ENCODE measurements around the gene RING1. TPM values are rescaled to one million over a fixed set of nuclear protein-coding genes. Genes with fewer than 3 reads are reported as not detected.

The RING1 gene
- total and polyA plus RNA-seq, 2 experiments from 2014 or later = 6.4 to 16.0 TPM

- Histone ChIP-seq H3F3A (replicated peaks; ENCODE audit: low read depth) (no peaks in the 10 kb centered on the region), H3K9me2 (ENCODE audit: insufficient read depth) (no peaks in the 10 kb centered on the region), H4K20me1 (replicated peaks; ENCODE audit: insufficient read depth) (no peaks in the 10 kb centered on the region), H3K4me2 (no peak overlapping the region), H3K4me3 (no peak overlapping the region), H3K4me1 (ENCODE audit: insufficient read depth) (no peaks in the 10 kb centered on the region; the same call in 1 of the 2 replicates), H2AFZ (no peak overlapping the region), H3K79me2 (replicated peaks; ENCODE audit: insufficient read depth) (no peaks in the 10 kb centered on the region), H3K27ac (ENCODE audit: low read depth) (no peak overlapping the region), H3K27me3 (ENCODE audit: insufficient read depth) (no peaks in the 10 kb centered on the region), H3K36me3 (ENCODE audit: insufficient read depth) (peaks cover 6% of the 10 kb centered on the region)
- Mint-ChIP-seq H3K27ac (no peak overlapping the region), H3K27me3 (ENCODE audit: insufficient read depth, low read depth, poor library complexity) (no peaks in the 10 kb centered on the region), H3K36me3 (ENCODE audit: low read depth) (peaks cover 49% of the 10 kb centered on the region), H3K9me3 (no peaks in the 10 kb centered on the region; the same call in 2 of the 3 replicates), H3K4me1 (no peaks in the 10 kb centered on the region), H3K4me3 (no peak overlapping the region)
- no peak for ATAC-seq
- TF ChIP-seq JUNB (IDR thresholded peaks at IDR 0.05; ENCODE audit: unreplicated experiment) (no peak), POLR2AphosphoS5 (IDR thresholded peaks at IDR 0.05; ENCODE audit: low read depth) (no peak)
- TF ChIP-seq, protein P1, sequence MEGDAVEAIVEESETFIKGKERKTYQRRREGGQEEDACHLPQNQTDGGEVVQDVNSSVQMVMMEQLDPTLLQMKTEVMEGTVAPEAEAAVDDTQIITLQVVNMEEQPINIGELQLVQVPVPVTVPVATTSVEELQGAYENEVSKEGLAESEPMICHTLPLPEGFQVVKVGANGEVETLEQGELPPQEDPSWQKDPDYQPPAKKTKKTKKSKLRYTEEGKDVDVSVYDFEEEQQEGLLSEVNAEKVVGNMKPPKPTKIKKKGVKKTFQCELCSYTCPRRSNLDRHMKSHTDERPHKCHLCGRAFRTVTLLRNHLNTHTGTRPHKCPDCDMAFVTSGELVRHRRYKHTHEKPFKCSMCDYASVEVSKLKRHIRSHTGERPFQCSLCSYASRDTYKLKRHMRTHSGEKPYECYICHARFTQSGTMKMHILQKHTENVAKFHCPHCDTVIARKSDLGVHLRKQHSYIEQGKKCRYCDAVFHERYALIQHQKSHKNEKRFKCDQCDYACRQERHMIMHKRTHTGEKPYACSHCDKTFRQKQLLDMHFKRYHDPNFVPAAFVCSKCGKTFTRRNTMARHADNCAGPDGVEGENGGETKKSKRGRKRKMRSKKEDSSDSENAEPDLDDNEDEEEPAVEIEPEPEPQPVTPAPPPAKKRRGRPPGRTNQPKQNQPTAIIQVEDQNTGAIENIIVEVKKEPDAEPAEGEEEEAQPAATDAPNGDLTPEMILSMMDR (conservative IDR thresholded peaks at IDR 0.05; ENCODE audit: low read depth in 2 of 2) = no peak
- TF ChIP-seq, protein P2, sequence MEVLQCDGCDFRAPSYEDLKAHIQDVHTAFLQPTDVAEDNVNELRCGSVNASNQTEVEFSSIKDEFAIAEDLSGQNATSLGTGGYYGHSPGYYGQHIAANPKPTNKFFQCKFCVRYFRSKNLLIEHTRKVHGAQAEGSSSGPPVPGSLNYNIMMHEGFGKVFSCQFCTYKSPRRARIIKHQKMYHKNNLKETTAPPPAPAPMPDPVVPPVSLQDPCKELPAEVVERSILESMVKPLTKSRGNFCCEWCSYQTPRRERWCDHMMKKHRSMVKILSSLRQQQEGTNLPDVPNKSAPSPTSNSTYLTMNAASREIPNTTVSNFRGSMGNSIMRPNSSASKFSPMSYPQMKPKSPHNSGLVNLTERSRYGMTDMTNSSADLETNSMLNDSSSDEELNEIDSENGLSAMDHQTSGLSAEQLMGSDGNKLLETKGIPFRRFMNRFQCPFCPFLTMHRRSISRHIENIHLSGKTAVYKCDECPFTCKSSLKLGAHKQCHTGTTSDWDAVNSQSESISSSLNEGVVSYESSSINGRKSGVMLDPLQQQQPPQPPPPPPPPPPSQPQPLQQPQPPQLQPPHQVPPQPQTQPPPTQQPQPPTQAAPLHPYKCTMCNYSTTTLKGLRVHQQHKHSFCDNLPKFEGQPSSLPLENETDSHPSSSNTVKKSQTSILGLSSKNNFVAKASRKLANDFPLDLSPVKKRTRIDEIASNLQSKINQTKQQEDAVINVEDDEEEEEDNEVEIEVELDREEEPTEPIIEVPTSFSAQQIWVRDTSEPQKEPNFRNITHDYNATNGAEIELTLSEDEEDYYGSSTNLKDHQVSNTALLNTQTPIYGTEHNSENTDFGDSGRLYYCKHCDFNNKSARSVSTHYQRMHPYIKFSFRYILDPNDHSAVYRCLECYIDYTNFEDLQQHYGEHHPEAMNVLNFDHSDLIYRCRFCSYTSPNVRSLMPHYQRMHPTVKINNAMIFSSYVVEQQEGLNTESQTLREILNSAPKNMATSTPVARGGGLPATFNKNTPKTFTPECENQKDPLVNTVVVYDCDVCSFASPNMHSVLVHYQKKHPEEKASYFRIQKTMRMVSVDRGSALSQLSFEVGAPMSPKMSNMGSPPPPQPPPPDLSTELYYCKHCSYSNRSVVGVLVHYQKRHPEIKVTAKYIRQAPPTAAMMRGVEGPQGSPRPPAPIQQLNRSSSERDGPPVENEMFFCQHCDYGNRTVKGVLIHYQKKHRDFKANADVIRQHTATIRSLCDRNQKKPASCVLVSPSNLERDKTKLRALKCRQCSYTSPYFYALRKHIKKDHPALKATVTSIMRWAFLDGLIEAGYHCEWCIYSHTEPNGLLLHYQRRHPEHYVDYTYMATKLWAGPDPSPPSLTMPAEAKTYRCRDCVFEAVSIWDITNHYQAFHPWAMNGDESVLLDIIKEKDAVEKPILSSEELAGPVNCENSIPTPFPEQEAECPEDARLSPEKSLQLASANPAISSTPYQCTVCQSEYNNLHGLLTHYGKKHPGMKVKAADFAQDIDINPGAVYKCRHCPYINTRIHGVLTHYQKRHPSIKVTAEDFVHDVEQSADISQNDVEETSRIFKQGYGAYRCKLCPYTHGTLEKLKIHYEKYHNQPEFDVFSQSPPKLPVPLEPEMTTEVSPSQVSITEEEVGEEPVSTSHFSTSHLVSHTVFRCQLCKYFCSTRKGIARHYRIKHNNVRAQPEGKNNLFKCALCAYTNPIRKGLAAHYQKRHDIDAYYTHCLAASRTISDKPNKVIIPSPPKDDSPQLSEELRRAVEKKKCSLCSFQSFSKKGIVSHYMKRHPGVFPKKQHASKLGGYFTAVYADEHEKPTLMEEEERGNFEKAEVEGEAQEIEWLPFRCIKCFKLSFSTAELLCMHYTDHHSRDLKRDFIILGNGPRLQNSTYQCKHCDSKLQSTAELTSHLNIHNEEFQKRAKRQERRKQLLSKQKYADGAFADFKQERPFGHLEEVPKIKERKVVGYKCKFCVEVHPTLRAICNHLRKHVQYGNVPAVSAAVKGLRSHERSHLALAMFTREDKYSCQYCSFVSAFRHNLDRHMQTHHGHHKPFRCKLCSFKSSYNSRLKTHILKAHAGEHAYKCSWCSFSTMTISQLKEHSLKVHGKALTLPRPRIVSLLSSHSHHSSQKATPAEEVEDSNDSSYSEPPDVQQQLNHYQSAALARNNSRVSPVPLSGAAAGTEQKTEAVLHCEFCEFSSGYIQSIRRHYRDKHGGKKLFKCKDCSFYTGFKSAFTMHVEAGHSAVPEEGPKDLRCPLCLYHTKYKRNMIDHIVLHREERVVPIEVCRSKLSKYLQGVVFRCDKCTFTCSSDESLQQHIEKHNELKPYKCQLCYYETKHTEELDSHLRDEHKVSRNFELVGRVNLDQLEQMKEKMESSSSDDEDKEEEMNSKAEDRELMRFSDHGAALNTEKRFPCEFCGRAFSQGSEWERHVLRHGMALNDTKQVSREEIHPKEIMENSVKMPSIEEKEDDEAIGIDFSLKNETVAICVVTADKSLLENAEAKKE (CRISPR knock-in tag; IDR thresholded peaks at IDR 0.05) = no peak
- TF ChIP-seq, protein P3, sequence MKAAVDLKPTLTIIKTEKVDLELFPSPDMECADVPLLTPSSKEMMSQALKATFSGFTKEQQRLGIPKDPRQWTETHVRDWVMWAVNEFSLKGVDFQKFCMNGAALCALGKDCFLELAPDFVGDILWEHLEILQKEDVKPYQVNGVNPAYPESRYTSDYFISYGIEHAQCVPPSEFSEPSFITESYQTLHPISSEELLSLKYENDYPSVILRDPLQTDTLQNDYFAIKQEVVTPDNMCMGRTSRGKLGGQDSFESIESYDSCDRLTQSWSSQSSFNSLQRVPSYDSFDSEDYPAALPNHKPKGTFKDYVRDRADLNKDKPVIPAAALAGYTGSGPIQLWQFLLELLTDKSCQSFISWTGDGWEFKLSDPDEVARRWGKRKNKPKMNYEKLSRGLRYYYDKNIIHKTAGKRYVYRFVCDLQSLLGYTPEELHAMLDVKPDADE (IDR thresholded peaks at IDR 0.05) = no peak
- no peak for DNase-seq (ENCODE audit: low spot score)
These were observed 50.7 kb downstream of the RING1 start for GRCh38 chr6:33259032-33259431.

MicroRNAs encoded within 50 kb of the gene (microRNA counts, 767-probe panel; counts per million panel counts)
- microRNA hsa-miR-219-1-3p (not detected), microRNA hsa-miR-219-5p (not detected)

Small RNA genes lying within 50 kb of the gene (microRNA-seq; reads per million reads assigned to microRNA genes)
- not detected for gene MIR219A1

Small RNA genes lying within 50 kb of the gene (small RNA-seq; reads per million reads assigned to genes)
- gene MIR219A1 (ENCODE audit: low replicate concordance) (0.10 reads per million), gene RNY4P10 (ENCODE audit: low replicate concordance) (not detected)

Other genes starting within 250 kb of the RING1 start
- gene BRD2, start 239.9 kb upstream of the RING1 start, total RNA-seq (2014; rRNA removed; shearing (Covaris generic)) = 169 and 182 TPM in 2 replicates
- gene BRD2, start 239.9 kb upstream of the RING1 start, polyA plus RNA-seq (2016; fragmentation: Nextera tagmentation; extraction: Ambion mirVana) = 81.9 and 84.9 TPM in 2 replicates
- gene HLA-DOA, start 198.9 kb upstream of the RING1 start, total RNA-seq (2014; rRNA removed; shearing (Covaris generic)) = 30.5 and 34.2 TPM in 2 replicates
- gene HLA-DOA, start 198.9 kb upstream of the RING1 start, polyA plus RNA-seq (2016; fragmentation: Nextera tagmentation; extraction: Ambion mirVana) = 4.8 TPM in 2 replicates
- 6.6 and 6.9 TPM in 2 replicates for gene HLA-DPA1, start 134.9 kb upstream of the RING1 start, total RNA-seq (2014; rRNA removed; shearing (Covaris generic))
- 3.9 and 4.1 TPM in 2 replicates for gene HLA-DPA1, start 134.9 kb upstream of the RING1 start, polyA plus RNA-seq (2016; fragmentation: Nextera tagmentation; extraction: Ambion mirVana)
- gene HLA-DPB1, start 132.5 kb upstream of the RING1 start, total RNA-seq (2014; rRNA removed; shearing (Covaris generic)) = 32.1 and 37.6 TPM in 2 replicates
- 19.8 and 22.0 TPM in 2 replicates for gene HLA-DPB1, start 132.5 kb upstream of the RING1 start, polyA plus RNA-seq (2016; fragmentation: Nextera tagmentation; extraction: Ambion mirVana)
- 1.3 and 2.7 TPM in 2 replicates for gene COL11A2, start 16.0 kb upstream of the RING1 start, total RNA-seq (2014; rRNA removed; shearing (Covaris generic))
- gene COL11A2, start 16.0 kb upstream of the RING1 start, polyA plus RNA-seq (2016; fragmentation: Nextera tagmentation; extraction: Ambion mirVana) = 1.6 and 2.2 TPM in 2 replicates
- gene RXRB, start 7.8 kb upstream of the RING1 start, total RNA-seq (2014; rRNA removed; shearing (Covaris generic)) = 11.3 and 11.6 TPM in 2 replicates
- gene RXRB, start 7.8 kb upstream of the RING1 start, polyA plus RNA-seq (2016; fragmentation: Nextera tagmentation; extraction: Ambion mirVana) = 6.7 and 6.9 TPM in 2 replicates
- 75.9 and 79.9 TPM in 2 replicates for gene SLC39A7, start 7.6 kb upstream of the RING1 start, total RNA-seq (2014; rRNA removed; shearing (Covaris generic))
- gene SLC39A7, start 7.6 kb upstream of the RING1 start, polyA plus RNA-seq (2016; fragmentation: Nextera tagmentation; extraction: Ambion mirVana) = 9.0 and 9.2 TPM in 2 replicates
- 8.9 and 16.0 TPM in 2 replicates for gene HSD17B8, start 3.8 kb upstream of the RING1 start, total RNA-seq (2014; rRNA removed; shearing (Covaris generic))
- 4.3 and 5.6 TPM in 2 replicates for gene HSD17B8, start 3.8 kb upstream of the RING1 start, polyA plus RNA-seq (2016; fragmentation: Nextera tagmentation; extraction: Ambion mirVana)
- gene VPS52, start 63.4 kb downstream of the RING1 start, total RNA-seq (2014; rRNA removed; shearing (Covaris generic)) = 25.0 and 31.1 TPM in 2 replicates
- gene VPS52, start 63.4 kb downstream of the RING1 start, polyA plus RNA-seq (2016; fragmentation: Nextera tagmentation; extraction: Ambion mirVana) = 20.6 and 27.9 TPM in 2 replicates
- gene RPS18, start 63.6 kb downstream of the RING1 start, total RNA-seq (2014; rRNA removed; shearing (Covaris generic)) = 2,133 and 2,664 TPM in 2 replicates
- gene RPS18, start 63.6 kb downstream of the RING1 start, polyA plus RNA-seq (2016; fragmentation: Nextera tagmentation; extraction: Ambion mirVana) = 4,776 and 5,223 TPM in 2 replicates
- 1.0 and 2.3 TPM in 2 replicates for gene B3GALT4, start 68.6 kb downstream of the RING1 start, total RNA-seq (2014; rRNA removed; shearing (Covaris generic))
- 1.3 and 1.8 TPM in 2 replicates for gene B3GALT4, start 68.6 kb downstream of the RING1 start, polyA plus RNA-seq (2016; fragmentation: Nextera tagmentation; extraction: Ambion mirVana)
- gene WDR46, start 80.7 kb downstream of the RING1 start, total RNA-seq (2014; rRNA removed; shearing (Covaris generic)) = 104 and 106 TPM in 2 replicates
- gene WDR46, start 80.7 kb downstream of the RING1 start, polyA plus RNA-seq (2016; fragmentation: Nextera tagmentation; extraction: Ambion mirVana) = 63.9 and 71.4 TPM in 2 replicates
- gene PFDN6, start 81.1 kb downstream of the RING1 start, total RNA-seq (2014; rRNA removed; shearing (Covaris generic)) = 62.2 and 80.4 TPM in 2 replicates
- 54.0 and 56.1 TPM in 2 replicates for gene PFDN6, start 81.1 kb downstream of the RING1 start, polyA plus RNA-seq (2016; fragmentation: Nextera tagmentation; extraction: Ambion mirVana)
- 44.9 and 52.2 TPM in 2 replicates for gene RGL2, start 90.4 kb downstream of the RING1 start, total RNA-seq (2014; rRNA removed; shearing (Covaris generic))
- gene RGL2, start 90.4 kb downstream of the RING1 start, polyA plus RNA-seq (2016; fragmentation: Nextera tagmentation; extraction: Ambion mirVana) = 28.0 and 31.7 TPM in 2 replicates
- 29.1 and 37.5 TPM in 2 replicates for gene TAPBP, start 105.6 kb downstream of the RING1 start, total RNA-seq (2014; rRNA removed; shearing (Covaris generic))
- 18.1 and 19.9 TPM in 2 replicates for gene TAPBP, start 105.6 kb downstream of the RING1 start, polyA plus RNA-seq (2016; fragmentation: Nextera tagmentation; extraction: Ambion mirVana)
- 7.7 and 8.8 TPM in 2 replicates for gene ZBTB22, start 109.2 kb downstream of the RING1 start, total RNA-seq (2014; rRNA removed; shearing (Covaris generic))
- gene ZBTB22, start 109.2 kb downstream of the RING1 start, polyA plus RNA-seq (2016; fragmentation: Nextera tagmentation; extraction: Ambion mirVana) = 1.9 and 3.9 TPM in 2 replicates
- 73.2 and 107 TPM in 2 replicates for gene DAXX, start 114.5 kb downstream of the RING1 start, total RNA-seq (2014; rRNA removed; shearing (Covaris generic))
- 67.4 and 71.0 TPM in 2 replicates for gene DAXX, start 114.5 kb downstream of the RING1 start, polyA plus RNA-seq (2016; fragmentation: Nextera tagmentation; extraction: Ambion mirVana)
- gene KIFC1, start 183.3 kb downstream of the RING1 start, total RNA-seq (2014; rRNA removed; shearing (Covaris generic)) = 61.7 and 64.4 TPM in 2 replicates
- 10.1 and 10.3 TPM in 2 replicates for gene KIFC1, start 183.3 kb downstream of the RING1 start, polyA plus RNA-seq (2016; fragmentation: Nextera tagmentation; extraction: Ambion mirVana)
- gene PHF1, start 202.5 kb downstream of the RING1 start, total RNA-seq (2014; rRNA removed; shearing (Covaris generic)) = 33.2 and 46.7 TPM in 2 replicates
- 29.4 and 31.4 TPM in 2 replicates for gene PHF1, start 202.5 kb downstream of the RING1 start, polyA plus RNA-seq (2016; fragmentation: Nextera tagmentation; extraction: Ambion mirVana)
- 193 and 207 TPM in 2 replicates for gene CUTA, start 209.6 kb downstream of the RING1 start, total RNA-seq (2014; rRNA removed; shearing (Covaris generic))
- gene CUTA, start 209.6 kb downstream of the RING1 start, polyA plus RNA-seq (2016; fragmentation: Nextera tagmentation; extraction: Ambion mirVana) = 421 and 426 TPM in 2 replicates
- 36.9 and 45.0 TPM in 2 replicates for gene SYNGAP1, start 211.6 kb downstream of the RING1 start, total RNA-seq (2014; rRNA removed; shearing (Covaris generic))
- gene SYNGAP1, start 211.6 kb downstream of the RING1 start, polyA plus RNA-seq (2016; fragmentation: Nextera tagmentation; extraction: Ambion mirVana) = 12.9 and 13.9 TPM in 2 replicates
- 17.9 and 25.2 TPM in 2 replicates for gene ZBTB9, start 246.1 kb downstream of the RING1 start, total RNA-seq (2014; rRNA removed; shearing (Covaris generic))
- 13.5 and 13.6 TPM in 2 replicates for gene ZBTB9, start 246.1 kb downstream of the RING1 start, polyA plus RNA-seq (2016; fragmentation: Nextera tagmentation; extraction: Ambion mirVana)

Data from GM23338 (cell line).